Mesodermal cell (in vitro differentiated cells): ENCODE results near the gene DCAF12.

Experiments used
- H3K27ac ChIP-seq: 2 replicates; pipeline ENCODE4 v1.7.0; 2013; ENCODE audit warnings: mild to moderate bottlenecking, low read depth, low read length, moderate library complexity; ENCODE audit not compliant: severe bottlenecking
- H3K36me3 ChIP-seq: 2 replicates; pipeline ENCODE4 v1.7.1; 2013; ENCODE audit warnings: mild to moderate bottlenecking, low read length, moderate library complexity; ENCODE audit not compliant: control insufficient read depth, insufficient read depth
- H3K4me1 ChIP-seq: one replicate; pipeline ENCODE4 v1.7.1; 2013; ENCODE audit warnings: mild to moderate bottlenecking, low read length; ENCODE audit not compliant: insufficient read depth, control insufficient read depth, poor library complexity, severe bottlenecking
- H3K4me3 ChIP-seq: 2 replicates; pipeline ENCODE4 v1.7.0; 2013; ENCODE audit warnings: low read length, control low read depth, mild to moderate bottlenecking; ENCODE audit not compliant: insufficient read depth, poor library complexity, severe bottlenecking; ENCODE audit errors: extremely low read depth
- H3K9me3 ChIP-seq: 2 replicates; pipeline ENCODE4 v1.7.1; 2013; ENCODE audit warnings: mild to moderate bottlenecking, low read length, moderate library complexity; ENCODE audit not compliant: control insufficient read depth
- WGBS, 2 experiments: methylation state at CpG; one replicate each; pipeline ENCODE4 v1.1.5; 2013; ENCODE audit warnings: missing lambda C conversion rate in 2 of 2; ENCODE audit not compliant: insufficient coverage in 2 of 2; 5-methylcytosine and 5-hydroxymethylcytosine counted together

DCAF12 gene

GRCh38 chr9:34070606-34071324 is 55.7 kb downstream of the DCAF12 start:
- 95 to 100% methylated on average over 1 to 5 of the region's 5 CpGs for WGBS, 2 experiments
- no peak overlapping the region for H3K4me3 ChIP-seq
- no peaks in the 10 kb centered on the region for H3K36me3 ChIP-seq
- H3K4me1 ChIP-seq: peaks cover 16% of the 10 kb centered on the region
- no peaks in the 10 kb centered on the region for H3K9me3 ChIP-seq
- H3K27ac ChIP-seq: no peak overlapping the region

GRCh38 chr9:34069831-34070230 is 56.7 kb downstream of the DCAF12 start:
- peaks cover 16% of the 10 kb centered on the region for H3K4me1 ChIP-seq

DNA sequence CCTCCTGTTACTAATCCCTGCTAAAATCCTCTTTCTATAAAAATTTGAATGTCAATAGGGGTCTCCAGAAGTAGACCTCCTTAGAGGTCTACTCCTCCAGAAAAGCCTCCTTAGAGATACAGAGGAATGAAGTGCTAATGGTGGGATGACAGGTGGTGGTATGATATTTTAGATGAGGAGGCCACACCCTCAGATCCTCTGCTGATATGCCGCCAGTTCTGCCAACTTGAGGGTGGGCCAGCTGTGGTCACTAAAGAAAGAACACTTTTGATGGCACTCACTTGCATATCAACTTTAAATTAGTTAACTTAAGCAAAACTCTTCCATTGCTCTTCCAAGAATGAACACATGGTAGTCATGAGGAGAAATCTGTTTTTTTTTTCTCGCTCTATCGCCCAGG is 61.0 kb downstream of the DCAF12 start:
- no peak overlapping the region for H3K4me3 ChIP-seq
- WGBS, 2 experiments: 94 to 96% methylated on average over 2 to 3 of the region's 3 CpGs
- no peaks in the 10 kb centered on the region for H3K36me3 ChIP-seq
- H3K27ac ChIP-seq: no peak overlapping the region
- H3K4me1 ChIP-seq: no peaks in the 10 kb centered on the region
- H3K9me3 ChIP-seq: no peaks in the 10 kb centered on the region

More at GRCh38 chr9:34069831-34070230, 56.7 kb downstream of the DCAF12 start:
- WGBS, 2 experiments: 72 to 77% methylated on average over 2 to 5 of the region's 6 CpGs
- Histone ChIP-seq H3K4me3 (no peak overlapping the region), H3K27ac (no peak overlapping the region), H3K9me3 (no peaks in the 10 kb centered on the region), H3K36me3 (no peaks in the 10 kb centered on the region)

DNA sequence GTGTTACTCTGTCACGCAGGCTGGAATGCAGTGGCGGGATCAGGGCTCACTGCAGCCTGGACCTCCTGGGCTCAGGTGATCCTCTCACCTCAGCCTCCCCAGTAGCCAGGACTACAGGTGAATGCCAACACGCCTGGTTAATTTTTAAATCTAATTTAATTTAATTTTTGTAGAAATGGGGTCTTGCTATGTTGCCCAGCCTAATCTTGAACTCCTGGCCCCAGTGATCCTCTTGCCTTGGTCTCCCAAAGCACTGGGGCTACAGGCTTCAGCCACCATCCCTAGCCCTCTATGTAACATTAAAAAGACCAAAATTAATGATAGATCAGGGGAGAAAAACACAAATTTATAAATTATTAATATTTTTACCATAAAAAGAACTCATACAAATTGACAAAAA is 66.5 kb downstream of the DCAF12 start:
- Histone ChIP-seq H3K4me1 (no peaks in the 10 kb centered on the region), H3K27ac (no peak overlapping the region), H3K9me3 (no peaks in the 10 kb centered on the region), H3K36me3 (no peaks in the 10 kb centered on the region), H3K4me3 (no peak overlapping the region)
- WGBS, 2 experiments: 83% methylated on average over 2 of the region's 3 CpGs; no CpG with 5 or more reads in 1 of the 2 experiments

DNA sequence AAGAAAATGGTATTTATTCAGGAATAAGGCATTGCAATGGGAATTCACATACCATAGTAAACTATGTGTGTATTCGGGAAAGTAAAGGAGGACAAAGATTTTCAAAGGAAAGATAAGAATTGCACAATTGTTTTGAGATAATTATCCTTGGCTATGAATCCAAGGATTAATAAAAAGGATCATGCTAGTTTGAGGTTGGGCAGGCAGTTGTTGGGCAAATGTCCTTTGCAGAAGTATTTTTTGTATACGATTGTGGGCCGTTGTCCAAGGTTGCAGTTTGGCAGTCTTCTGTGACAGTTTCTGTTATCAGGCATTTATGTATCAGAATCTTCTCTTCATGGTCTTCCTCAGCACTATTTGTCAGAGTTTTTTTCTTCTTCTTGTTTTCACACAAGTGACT is 67.2 kb downstream of the DCAF12 start:
- 94% methylated on average over 3 of the region's 3 CpGs; no CpG with 5 or more reads in 1 of the 2 experiments for WGBS, 2 experiments
- Histone ChIP-seq H3K4me3 (no peak overlapping the region), H3K9me3 (no peaks in the 10 kb centered on the region), H3K27ac (no peak overlapping the region), H3K4me1 (no peaks in the 10 kb centered on the region), H3K36me3 (no peaks in the 10 kb centered on the region)

- 72 to 84% methylated on average over 11 to 13 of the region's 18 CpGs for WGBS, 2 experiments
- no peaks in the 10 kb centered on the region for H3K9me3 ChIP-seq
- H3K27ac ChIP-seq: peak overlapping the region; percentile 98
- H3K4me3 ChIP-seq: peak overlapping the region; percentile 95
- H3K4me1 ChIP-seq: peaks cover 13% of the 10 kb centered on the region
- H3K36me3 ChIP-seq: peaks cover 7% of the 10 kb centered on the region
These were observed 76.7 kb downstream of the DCAF12 start for GRCh38 chr9:34049630-34050384.

DNA sequence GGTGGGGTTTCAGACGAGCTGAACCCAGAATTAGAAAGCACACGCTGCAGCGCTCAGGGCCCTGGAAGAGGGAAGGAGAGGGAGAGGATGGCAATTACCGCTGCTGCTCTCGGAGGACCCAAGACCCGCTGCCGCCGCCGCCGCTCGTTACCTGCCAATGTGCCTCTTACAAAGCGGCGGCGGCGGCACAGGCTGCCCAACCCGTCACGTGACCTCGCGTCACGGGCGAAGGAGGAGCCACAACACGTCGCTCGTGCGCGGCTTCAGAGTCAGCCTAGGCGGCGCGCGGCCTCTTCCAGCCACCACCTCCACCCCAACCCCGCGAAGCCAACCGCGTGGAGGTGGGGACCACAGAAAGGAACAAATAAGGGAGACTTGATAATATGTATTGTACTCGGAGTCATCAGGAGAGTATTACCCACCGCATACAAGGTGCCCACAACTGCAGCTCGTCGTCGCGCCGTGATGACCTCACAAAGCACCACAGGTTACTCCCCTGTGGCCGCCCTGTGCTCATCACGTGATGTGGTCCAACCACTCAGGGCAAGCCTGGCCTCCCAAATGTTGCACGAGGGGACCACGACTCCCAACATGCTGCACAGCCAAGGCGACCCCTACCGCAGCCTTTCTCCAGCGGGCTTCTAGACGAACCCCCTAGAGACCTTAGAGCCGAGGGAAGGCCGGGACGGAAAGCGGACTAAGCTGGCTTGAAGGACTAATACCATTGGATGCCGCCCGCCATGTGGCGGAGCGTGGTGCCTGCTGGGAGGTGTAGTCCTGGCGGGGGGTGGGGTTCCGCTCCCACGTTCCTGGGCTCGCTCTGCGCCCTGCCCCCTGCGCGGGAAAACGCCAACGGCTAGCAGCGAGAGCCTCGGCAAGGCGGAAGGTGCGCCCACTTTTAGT is 77.5 kb downstream of the DCAF12 start, which contains the start of gene UBAP2:
TSS of gene UBAP2 (minus strand) at position 161 of the 903 bp plus-strand sequence. CDS start 31,739 bp downstream, outside the sequence.
- WGBS, 2 experiments: 0% methylated on average over 53 to 54 of the region's 70 CpGs
- H3K4me1 ChIP-seq: peaks cover 13% of the 10 kb centered on the region
- H3K36me3 ChIP-seq: peaks cover 15% of the 10 kb centered on the region
- H3K9me3 ChIP-seq: no peaks in the 10 kb centered on the region
- H3K4me3 ChIP-seq: peak within 1 kb of the TSS; percentile 95
- H3K27ac ChIP-seq: peak within 1 kb of the TSS; percentile 98

- peak overlapping the region; percentile 95 for H3K4me3 ChIP-seq
- peak overlapping the region; percentile 98 for H3K27ac ChIP-seq
- peaks cover 13% of the 10 kb centered on the region for H3K4me1 ChIP-seq
- peaks cover 24% of the 10 kb centered on the region for H3K36me3 ChIP-seq
- H3K9me3 ChIP-seq: no peaks in the 10 kb centered on the region
- 2 to 3% methylated on average over 23 to 25 of the region's 29 CpGs for WGBS, 2 experiments
These were observed 78.4 kb downstream of the DCAF12 start for GRCh38 chr9:34047864-34048726.

DNA sequence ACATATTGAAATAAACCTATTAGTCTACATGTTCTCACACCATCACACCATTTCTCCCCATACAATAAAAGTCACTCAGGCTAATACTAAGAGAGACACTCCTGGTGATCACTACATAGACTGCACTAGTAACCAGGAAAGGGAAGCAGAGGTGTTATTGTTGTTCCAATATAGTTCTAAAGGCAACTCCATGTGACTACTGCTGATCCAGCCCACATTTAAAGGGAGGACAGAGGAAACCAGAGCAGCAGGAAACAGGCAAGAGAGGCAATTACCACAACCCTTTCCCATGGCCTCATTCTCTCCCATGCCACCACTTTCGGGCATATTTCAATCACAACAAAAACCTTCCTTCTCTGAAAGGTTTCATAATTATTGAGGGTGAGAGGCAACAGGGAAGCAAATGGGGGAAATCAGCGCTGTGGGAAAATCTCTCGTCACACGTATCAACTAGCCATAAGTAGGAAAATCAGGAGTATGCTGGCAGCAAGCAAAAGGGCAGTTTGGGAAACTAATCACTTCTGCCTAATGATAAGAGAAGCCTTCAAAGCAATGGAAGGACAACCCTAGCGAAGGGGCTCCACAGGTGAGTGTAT is 79.6 kb downstream of the DCAF12 start:
- H3K4me3 ChIP-seq: peak overlapping the region; percentile 95
- H3K9me3 ChIP-seq: no peaks in the 10 kb centered on the region
- peaks cover 36% of the 10 kb centered on the region for H3K36me3 ChIP-seq
- H3K4me1 ChIP-seq: peaks cover 13% of the 10 kb centered on the region
- H3K27ac ChIP-seq: no peak overlapping the region
- WGBS, 2 experiments: 84 to 90% methylated on average over 3 to 4 of the region's 5 CpGs
